Astrocyte (in vitro differentiated cells and primary cell): ENCODE results near the gene SPPL2C. TPM values are rescaled to one million over a fixed set of nuclear protein-coding genes. Genes with fewer than 3 reads are reported as not detected.

ENCODE experiments used
- DNase-seq: peaks from one replicate; pipeline ENCODE4 v3.0.0-alpha.2; 2010; ENCODE audit warnings: low read depth
- FAIRE-seq: peaks from 2 replicates; lab custom pipeline; 2011; peaks lifted over from hg19 to GRCh38; lab: Jason Lieb, UNC
- H2AFZ ChIP-seq: 2 replicates; pipeline ENCODE4 v1.6.0; 2012; ENCODE audit warnings: low read depth, low read length, inconsistent platforms
- H3K27ac ChIP-seq: 2 replicates; pipeline ENCODE4 v1.5.1; 2011; ENCODE audit warnings: low read depth, low read length, inconsistent platforms
- H3K27me3 ChIP-seq: 2 replicates; pipeline ENCODE4 v1.6.0; 2011; ENCODE audit warnings: low read length, inconsistent platforms; ENCODE audit not compliant: insufficient read depth
- H3K36me3 ChIP-seq: 2 replicates; pipeline ENCODE4 v1.5.1; 2011; ENCODE audit warnings: low read length, inconsistent platforms; ENCODE audit not compliant: insufficient read depth
- H3K4me1 ChIP-seq: 2 replicates; pipeline ENCODE4 v1.5.1; 2011; ENCODE audit warnings: low read length, inconsistent platforms; ENCODE audit not compliant: insufficient read depth
- H3K4me2 ChIP-seq: 2 replicates; pipeline ENCODE4 v1.6.0; 2012; ENCODE audit warnings: low read length, inconsistent platforms
- H3K4me3 ChIP-seq: 2 replicates; pipeline ENCODE4 v1.5.1; 2011; ENCODE audit warnings: low read depth, mild to moderate bottlenecking, low read length, inconsistent platforms; ENCODE audit not compliant: insufficient read depth
- H3K79me2 ChIP-seq: 2 replicates; pipeline ENCODE4 v1.6.0; 2012; ENCODE audit warnings: mild to moderate bottlenecking, low read length, inconsistent platforms; ENCODE audit not compliant: insufficient read depth
- H3K9ac ChIP-seq: 2 replicates; pipeline ENCODE4 v1.6.0; 2012; ENCODE audit warnings: mild to moderate bottlenecking, low read length, inconsistent platforms
- H3K9me3 ChIP-seq: 2 replicates; pipeline ENCODE4 v1.5.1; 2012; ENCODE audit warnings: low read depth, mild to moderate bottlenecking, low read length, inconsistent platforms; ENCODE audit not compliant: insufficient read depth
- H4K20me1 ChIP-seq: 2 replicates; pipeline ENCODE4 v1.6.0; 2012; ENCODE audit warnings: low read length, inconsistent platforms; ENCODE audit not compliant: insufficient read depth
- H3K27ac Mint-ChIP-seq: one replicate; pipeline ENCODE4 v1.8.0; 2021; ENCODE audit warnings: mild to moderate bottlenecking, mixed read lengths; ENCODE audit not compliant: unreplicated experiment
- H3K27me3 Mint-ChIP-seq: one replicate; pipeline ENCODE4 v1.8.0; 2021; ENCODE audit warnings: low read depth, mixed read lengths; ENCODE audit not compliant: unreplicated experiment
- H3K36me3 Mint-ChIP-seq: one replicate; pipeline ENCODE4 v1.8.0; 2021; ENCODE audit warnings: low read depth, mixed read lengths; ENCODE audit not compliant: unreplicated experiment
- H3K4me1 Mint-ChIP-seq: one replicate; pipeline ENCODE4 v1.8.0; 2021; ENCODE audit warnings: low read depth, mixed read lengths; ENCODE audit not compliant: unreplicated experiment
- H3K4me3 Mint-ChIP-seq: one replicate; pipeline ENCODE4 v1.8.0; 2021; ENCODE audit warnings: mild to moderate bottlenecking, moderate library complexity, mixed read lengths; ENCODE audit not compliant: unreplicated experiment
- H3K9me3 Mint-ChIP-seq: one replicate; pipeline ENCODE4 v1.8.0; 2021; ENCODE audit warnings: mild to moderate bottlenecking, mixed read lengths; ENCODE audit not compliant: unreplicated experiment
- CTCF ChIP-seq: IDR thresholded peaks from 2 replicates; pipeline ENCODE4 v1.5.1; 2011; ENCODE audit warnings: low read depth, mild to moderate bottlenecking, inconsistent platforms, low read length, moderate library complexity; ENCODE audit not compliant: insufficient read depth
- EZH2 ChIP-seq: IDR thresholded peaks from 2 replicates; pipeline ENCODE4 v1.6.1; 2012; ENCODE audit warnings: mild to moderate bottlenecking, low read length, inconsistent platforms; ENCODE audit not compliant: insufficient read depth
- total RNA-seq: library from RNA; stranded (reverse); gene quantifications from 2 replicates; pipeline ENCODE4 v1.2.1, GENCODE V29; 2021

The SPPL2C gene
- total RNA-seq, 1 donor from 2014 or later, result not detected

- H3K27me3 Mint-ChIP-seq, result peaks cover 5% of the 10 kb centered on the region
- Histone ChIP-seq H3K27me3 (peaks cover 9% of the 10 kb centered on the region), H3K4me1 (no peaks in the 10 kb centered on the region), H3K79me2 (no peaks in the 10 kb centered on the region), H4K20me1 (no peaks in the 10 kb centered on the region), H2AFZ (no peak overlapping the region), H3K4me3 (no peak overlapping the region), H3K27ac (no peak overlapping the region), H3K9ac (no peak overlapping the region), H3K9me3 (no peaks in the 10 kb centered on the region), H3K4me2 (no peak overlapping the region), H3K36me3 (no peaks in the 10 kb centered on the region)
- H3K36me3 Mint-ChIP-seq, result no peaks in the 10 kb centered on the region
- H3K4me3 Mint-ChIP-seq, result no peak overlapping the region
- TF ChIP-seq EZH2, result no peak
- no peak for TF ChIP-seq CTCF
- peaks cover 17% of the 10 kb centered on the region for H3K4me1 Mint-ChIP-seq
- H3K27ac Mint-ChIP-seq, result no peak overlapping the region
- FAIRE-seq (no peak), DNase-seq (no peak)
- H3K9me3 Mint-ChIP-seq, result no peaks in the 10 kb centered on the region
Observed at GRCh38 chr17:45876539-45876938, 31.9 kb downstream of the SPPL2C start.

- H3K4me1 Mint-ChIP-seq, result peaks cover 11% of the 10 kb centered on the region
- H3K9ac ChIP-seq, result no peak overlapping the region
- no peak overlapping the region for H3K4me3 Mint-ChIP-seq
- no peak overlapping the region for H3K4me3 ChIP-seq
- no peaks in the 10 kb centered on the region for H4K20me1 ChIP-seq
- H2AFZ ChIP-seq, result no peak overlapping the region
- no peaks in the 10 kb centered on the region for H3K4me1 ChIP-seq
- no peaks in the 10 kb centered on the region for H3K9me3 Mint-ChIP-seq
- H3K36me3 Mint-ChIP-seq, result no peaks in the 10 kb centered on the region
- peaks cover 11% of the 10 kb centered on the region for H3K27me3 Mint-ChIP-seq
- no peak overlapping the region for H3K27ac ChIP-seq
- no peak overlapping the region for H3K27ac Mint-ChIP-seq
- no peaks in the 10 kb centered on the region for H3K79me2 ChIP-seq
- no peaks in the 10 kb centered on the region for H3K9me3 ChIP-seq
- DNase-seq, result no peak
- TF ChIP-seq CTCF (no peak), EZH2 (no peak)
- FAIRE-seq, result no peak
- H3K4me2 ChIP-seq, result no peak overlapping the region
- H3K27me3 ChIP-seq, result peaks cover 9% of the 10 kb centered on the region
- H3K36me3 ChIP-seq, result no peaks in the 10 kb centered on the region
Observed at GRCh38 chr17:45877467-45877866, 32.8 kb downstream of the SPPL2C start.

GRCh38 chr17:45883063-45883462, 38.4 kb downstream of the SPPL2C start:
- Mint-ChIP-seq H3K9me3 (peaks cover 8% of the 10 kb centered on the region), H3K27ac (no peak overlapping the region), H3K4me3 (no peak overlapping the region), H3K27me3 (peaks cover 42% of the 10 kb centered on the region), H3K36me3 (no peaks in the 10 kb centered on the region), H3K4me1 (no peaks in the 10 kb centered on the region)
- H3K9me3 ChIP-seq, result no peaks in the 10 kb centered on the region
- DNase-seq (no peak), FAIRE-seq (no peak)
- H3K4me2 ChIP-seq, result no peak overlapping the region
- no peaks in the 10 kb centered on the region for H3K27me3 ChIP-seq
- H4K20me1 ChIP-seq, result no peaks in the 10 kb centered on the region
- no peak overlapping the region for H2AFZ ChIP-seq
- no peaks in the 10 kb centered on the region for H3K36me3 ChIP-seq
- no peak overlapping the region for H3K9ac ChIP-seq
- no peak overlapping the region for H3K27ac ChIP-seq
- H3K79me2 ChIP-seq, result no peaks in the 10 kb centered on the region
- TF ChIP-seq CTCF, result no peak
- no peak for TF ChIP-seq EZH2
- H3K4me3 ChIP-seq, result no peak overlapping the region
- no peaks in the 10 kb centered on the region for H3K4me1 ChIP-seq
